LNCaP clone FGC (cell line): ENCODE results near the gene PLD1.
A peak's percentile ranks its signal among the peaks of the same experiment; 100 is the strongest.

Source experiments
- DNase-seq: peaks from one replicate; pipeline ENCODE4 v3.0.0-alpha.2; 2011; ENCODE audit warnings: low read depth
- H3K4me3 ChIP-seq: 2 replicates; pipeline ENCODE4 v1.5.1; 2011; ENCODE audit warnings: mild to moderate bottlenecking, low read depth, low read length, control low read depth
- TF ChIP-seq, protein P1 (sequence below): IDR thresholded peaks from 2 replicates; pipeline ENCODE4 v1.5.1; 2012; ENCODE audit warnings: mild to moderate bottlenecking; ENCODE audit not compliant: control insufficient read depth, insufficient read depth; ENCODE audit errors: extremely low read depth

PLD1 gene

DNA sequence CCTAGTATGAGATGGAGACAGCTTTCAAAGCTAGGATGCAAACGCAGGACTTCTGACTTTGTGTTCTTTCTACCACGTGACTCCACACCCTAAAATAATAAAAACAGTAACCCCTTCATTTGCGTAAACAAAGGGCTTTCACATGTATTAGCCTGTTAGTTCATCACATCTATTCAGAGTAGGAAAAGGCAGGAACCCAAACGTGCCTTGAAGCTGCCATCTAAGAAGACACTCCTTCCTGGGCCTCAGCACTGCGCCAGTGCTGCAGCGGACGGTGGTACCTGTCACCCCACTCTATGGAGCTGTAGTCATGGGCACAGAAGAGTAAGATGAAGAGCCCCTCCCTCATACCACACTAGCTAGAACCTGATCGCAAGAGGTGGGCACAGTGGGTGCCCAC is 34.3 kb downstream of the PLD1 start:
- DNase-seq: no peak
- TF ChIP-seq, protein P1, sequence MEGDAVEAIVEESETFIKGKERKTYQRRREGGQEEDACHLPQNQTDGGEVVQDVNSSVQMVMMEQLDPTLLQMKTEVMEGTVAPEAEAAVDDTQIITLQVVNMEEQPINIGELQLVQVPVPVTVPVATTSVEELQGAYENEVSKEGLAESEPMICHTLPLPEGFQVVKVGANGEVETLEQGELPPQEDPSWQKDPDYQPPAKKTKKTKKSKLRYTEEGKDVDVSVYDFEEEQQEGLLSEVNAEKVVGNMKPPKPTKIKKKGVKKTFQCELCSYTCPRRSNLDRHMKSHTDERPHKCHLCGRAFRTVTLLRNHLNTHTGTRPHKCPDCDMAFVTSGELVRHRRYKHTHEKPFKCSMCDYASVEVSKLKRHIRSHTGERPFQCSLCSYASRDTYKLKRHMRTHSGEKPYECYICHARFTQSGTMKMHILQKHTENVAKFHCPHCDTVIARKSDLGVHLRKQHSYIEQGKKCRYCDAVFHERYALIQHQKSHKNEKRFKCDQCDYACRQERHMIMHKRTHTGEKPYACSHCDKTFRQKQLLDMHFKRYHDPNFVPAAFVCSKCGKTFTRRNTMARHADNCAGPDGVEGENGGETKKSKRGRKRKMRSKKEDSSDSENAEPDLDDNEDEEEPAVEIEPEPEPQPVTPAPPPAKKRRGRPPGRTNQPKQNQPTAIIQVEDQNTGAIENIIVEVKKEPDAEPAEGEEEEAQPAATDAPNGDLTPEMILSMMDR: no peak
- H3K4me3 ChIP-seq: no peak overlapping the region

DNA sequence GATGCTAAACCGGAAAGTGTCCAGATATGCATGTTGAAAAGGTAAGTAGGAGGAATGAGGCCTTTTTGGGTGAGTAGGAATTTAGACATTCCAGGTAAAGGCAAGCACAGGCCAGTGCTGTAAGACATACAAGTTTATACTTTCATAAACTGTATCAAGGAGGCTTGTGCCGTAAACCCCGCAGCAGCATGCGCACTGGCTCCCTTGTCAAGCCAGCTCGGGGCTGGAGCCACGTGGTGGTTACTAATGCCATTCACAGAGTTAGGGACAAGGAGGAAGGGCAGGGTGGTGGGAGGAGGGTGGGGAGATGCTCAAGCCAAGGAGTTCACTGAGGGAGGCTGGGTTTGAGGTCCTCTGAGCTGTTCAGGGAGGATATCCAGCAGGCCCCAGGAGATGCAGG is 35.8 kb downstream of the PLD1 start:
- no peak overlapping the region for H3K4me3 ChIP-seq
- TF ChIP-seq, protein P1: no peak
- DNase-seq: no peak

DNA sequence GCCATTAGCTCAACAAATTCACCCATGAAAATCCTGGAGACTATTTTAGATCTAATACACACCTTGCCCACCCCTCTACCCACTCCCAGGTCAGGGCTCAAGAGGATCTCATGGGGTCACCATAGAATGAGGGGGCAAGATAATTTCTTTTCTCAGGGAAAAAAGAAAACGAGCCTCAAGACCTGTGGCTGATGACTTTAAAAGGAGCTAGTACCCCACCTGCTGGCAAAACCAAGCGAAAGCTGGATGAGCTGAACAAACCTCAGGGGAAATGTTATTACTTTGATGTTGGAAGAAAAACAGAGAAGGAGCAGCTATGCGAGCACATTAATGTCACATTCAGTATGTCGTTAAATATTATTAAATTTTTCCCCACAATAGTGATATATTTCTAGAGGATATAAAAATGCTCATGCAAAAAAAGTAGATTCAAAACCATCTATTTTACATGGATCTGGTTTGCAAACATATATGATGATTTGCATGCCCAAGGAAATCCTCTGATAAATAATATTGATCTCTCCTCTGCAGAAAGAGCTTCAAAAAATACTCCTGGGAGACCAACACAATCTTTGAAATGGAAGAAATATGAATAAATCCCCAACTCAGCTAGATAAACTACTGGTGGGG is 37.7 kb downstream of the PLD1 start:
- no peak overlapping the region for H3K4me3 ChIP-seq
- DNase-seq: peak; percentile 37
- TF ChIP-seq, protein P1: peak; percentile 87

- TF ChIP-seq, protein P1: no peak
- peak; percentile 86 for DNase-seq
- H3K4me3 ChIP-seq: no peak overlapping the region
Measured at GRCh38 chr3:171770689-171771620, 39.3 kb downstream of the PLD1 start.

- TF ChIP-seq, protein P1: no peak
- no peak for DNase-seq
- no peak overlapping the region for H3K4me3 ChIP-seq
Measured at GRCh38 chr3:171769461-171769860, 40.8 kb downstream of the PLD1 start.

- no peak overlapping the region for H3K4me3 ChIP-seq
- TF ChIP-seq, protein P1: no peak
- DNase-seq: no peak
Measured at GRCh38 chr3:171768986-171769385, 41.3 kb downstream of the PLD1 start.
